ENCODE measurements around the gene IFITM10. TPM values are rescaled to one million over a fixed set of nuclear protein-coding genes. Genes with fewer than 3 reads are reported as not detected.

Gene IFITM10
- total and polyA plus RNA-seq, 10 of the 15 experiments (the other 5 are each of a cell fraction or from before 2014, with no cell fraction given), result 0.04 to 0.27 TPM; not detected in 8

DNA sequence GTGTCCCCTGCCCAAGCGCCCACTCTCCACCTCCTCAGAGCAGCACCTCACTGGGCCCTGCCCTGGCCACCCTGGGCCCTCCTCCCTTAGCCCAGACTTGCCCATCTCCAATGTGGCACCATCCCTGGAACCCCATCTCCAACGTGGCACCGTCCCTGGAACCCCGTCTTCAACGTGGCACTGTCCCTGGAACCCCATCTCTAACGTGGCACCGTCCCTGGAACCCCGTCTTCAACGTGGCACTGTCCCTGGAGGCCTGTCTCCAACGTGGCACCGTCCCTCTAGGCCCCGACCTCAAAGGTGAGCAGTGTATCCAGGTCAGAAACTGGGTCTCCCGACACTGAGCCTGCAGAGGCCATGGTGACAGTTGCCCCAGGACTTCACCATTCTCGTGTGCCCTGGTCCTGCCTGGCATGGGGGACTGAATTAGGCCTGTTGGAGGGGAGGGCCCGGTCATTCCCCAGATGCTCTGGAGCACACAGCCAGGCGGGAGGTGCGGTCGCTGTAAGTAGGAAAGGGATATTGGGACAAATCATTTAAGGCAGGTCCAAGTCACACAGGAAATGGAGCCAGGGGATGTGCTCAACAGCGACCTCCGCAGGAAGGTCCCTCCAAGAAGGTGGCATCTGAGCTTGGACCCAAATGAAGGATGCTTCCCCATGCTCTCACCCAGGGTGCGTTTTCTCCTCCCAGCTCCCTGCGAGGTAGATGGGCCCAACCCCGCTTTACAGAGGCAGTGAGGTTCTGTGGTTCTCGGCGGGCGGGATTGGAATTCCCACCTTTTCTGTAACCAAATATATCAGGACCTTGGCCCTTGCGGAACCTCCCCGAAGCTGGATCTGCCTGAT, 15.7 kb upstream of the IFITM10 start (continued):
- TF ChIP-seq ESRRA (IDR thresholded peaks at IDR 0.05; ENCODE audit: low read length), result no peak

GRCh38 chr11:1763796-1764661, 13.6 kb upstream of the IFITM10 start, which contains the start of gene CTSD:
TSS of gene CTSD (minus strand) at chr11:1763927. CDS start at chr11:1763859, 68 bp downstream.
- H3K79me2 ChIP-seq (ENCODE audit: control insufficient read depth, insufficient read depth, low read length), result peaks cover 2% of the 10 kb centered on the region
- no peaks in the 10 kb centered on the region for H3K36me3 ChIP-seq (ENCODE audit: control insufficient read depth in 2 of 2, insufficient read depth in 2 of 2, low read length in 1 of 2)
- DNase-seq (ENCODE audit: low read depth, low spot score) (no peak), FAIRE-seq (peak; percentile 90), ATAC-seq (peak; percentile 91)
- SMC1A ChIA-PET (ENCODE audit: uncharacterized antibody, unreplicated experiment), result no interaction called here
- BruUV-seq (replicated peaks), result no TSS peak
- H3K27me3 ChIP-seq (replicated peaks in 1 of 2; ENCODE audit: control insufficient read depth in 2 of 2, insufficient read depth in 2 of 2, low read length in 1 of 2), result no peaks in the 10 kb centered on the region
- RAD21 ChIA-PET (ENCODE audit: unreplicated experiment), result interaction anchor here (1.4 kb wide), 1 partner anchor 70 kb away, joined by 6 read pairs; no protein-coding TSS in a partner anchor
- peak within 1 kb of the TSS; percentile 91 for H3K4me3 ChIP-seq
- peaks cover 16% of the 10 kb centered on the region for H3K4me1 ChIP-seq (ENCODE audit: control insufficient read depth, insufficient read depth, low read length)
- no peaks in the 10 kb centered on the region for H3K9me3 ChIP-seq (replicated peaks; ENCODE audit: control insufficient read depth, insufficient read depth, low read length)
- WGBS (ENCODE audit: insufficient coverage, insufficient replicate concordance, low lambda C conversion rate, missing lambda C conversion rate), result 12% methylated on average over 31 of the region's 85 CpGs
- POLR2A ChIA-PET, result interaction anchor here (0.6 kb wide), 1 partner anchor 82 kb away, joined by 3 read pairs; no protein-coding TSS in a partner anchor
- CTCF ChIA-PET, result interaction anchor here (0.5 to 1.1 kb wide), 6 partner anchors 50 to 237 kb away, joined by 3 to 7 read pairs (median 3); no protein-coding TSS in a partner anchor
- intact Hi-C loops (cut with micrococcal nuclease; ENCODE audit: unreplicated experiment), result no loop called here
- peak within 1 kb of the TSS; percentile 72 for H3K9ac ChIP-seq (ENCODE audit: control insufficient read depth, insufficient read depth, low read length)
- H3K27ac ChIP-seq (ENCODE audit: control insufficient read depth, insufficient read depth), result peak within 1 kb of the TSS; percentile 53
- H2AFZ ChIP-seq (ENCODE audit: control insufficient read depth, low read depth, low read length), result peak within 1 kb of the TSS; percentile 79
- H4K20me1 ChIP-seq (ENCODE audit: control insufficient read depth, insufficient read depth), result no peaks in the 10 kb centered on the region; the same call in 1 of the 2 replicates
- in situ Hi-C loops (cut with MboI), result no loop called here
- H3K4me2 ChIP-seq (ENCODE audit: control insufficient read depth, insufficient read depth), result peak within 1 kb of the TSS; percentile 97
- TF ChIP-seq NR2C2 (IDR thresholded peaks at IDR 0.05; ENCODE audit: borderline replicate concordance, control insufficient read depth, insufficient read length, low read depth) (no peak), MTA2 (IDR thresholded peaks at IDR 0.05; ENCODE audit: low read depth) (no peak), TARDBP (IDR thresholded peaks at IDR 0.05; ENCODE audit: borderline replicate concordance) (no peak), STAT3 (IDR thresholded peaks at IDR 0.05; ENCODE audit: low read depth, low read length) (no peak), KLF5 (IDR thresholded peaks at IDR 0.05; ENCODE audit: partially characterized antibody) (no peak), EGR1 (IDR thresholded peaks at IDR 0.05; ENCODE audit: borderline replicate concordance in 1 of 2, low read depth in 2 of 2, low read length in 2 of 2) (peak; percentile 9 to 13; a peak in 2 of 3 replicates), BCL3 (IDR thresholded peaks at IDR 0.05; ENCODE audit: borderline replicate concordance, insufficient read depth, low read depth, low read length, poor library complexity, severe bottlenecking) (no peak), SMARCA5 (IDR thresholded peaks at IDR 0.05) (peak; percentile 85), JUND (IDR thresholded peaks at IDR 0.05; ENCODE audit: low read depth, low read length) (no peak), SREBF1 (IDR thresholded peaks at IDR 0.05; ENCODE audit: low read length) (no peak), YY1 (IDR thresholded peaks at IDR 0.05; ENCODE audit: low read depth, low read length) (no peak), SIX5 (IDR thresholded peaks at IDR 0.05; ENCODE audit: low read depth, low read length, severe bottlenecking) (no peak), SREBF2 (IDR thresholded peaks at IDR 0.05; ENCODE audit: low read length) (no peak), CEBPB (IDR thresholded peaks at IDR 0.05; ENCODE audit: borderline replicate concordance in 1 of 2, low read depth in 2 of 2, low read length in 2 of 2) (no peak)
- TF ChIP-seq, protein P1, sequence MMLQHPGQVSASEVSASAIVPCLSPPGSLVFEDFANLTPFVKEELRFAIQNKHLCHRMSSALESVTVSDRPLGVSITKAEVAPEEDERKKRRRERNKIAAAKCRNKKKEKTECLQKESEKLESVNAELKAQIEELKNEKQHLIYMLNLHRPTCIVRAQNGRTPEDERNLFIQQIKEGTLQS (IDR thresholded peaks at IDR 0.05; ENCODE audit: borderline replicate concordance, extremely low read depth, low read depth, low read length), result peak; percentile 89
- TF ChIP-seq, protein P2, sequence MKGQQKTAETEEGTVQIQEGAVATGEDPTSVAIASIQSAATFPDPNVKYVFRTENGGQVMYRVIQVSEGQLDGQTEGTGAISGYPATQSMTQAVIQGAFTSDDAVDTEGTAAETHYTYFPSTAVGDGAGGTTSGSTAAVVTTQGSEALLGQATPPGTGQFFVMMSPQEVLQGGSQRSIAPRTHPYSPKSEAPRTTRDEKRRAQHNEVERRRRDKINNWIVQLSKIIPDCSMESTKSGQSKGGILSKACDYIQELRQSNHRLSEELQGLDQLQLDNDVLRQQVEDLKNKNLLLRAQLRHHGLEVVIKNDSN (IDR thresholded peaks at IDR 0.05; ENCODE audit: borderline replicate concordance, extremely low read length, insufficient read depth, low read depth, low read length), result peak; percentile 97

Measured in GM12878 (cell line).